Thoracic aorta (tissue), 2 donors: ENCODE measurements around the gene EMC10. TPM values are rescaled to one million over a fixed set of nuclear protein-coding genes. Genes with fewer than 3 reads are reported as not detected.

ENCODE experiments used
- ATAC-seq: fragments of 150-250 bp; one replicate; pipeline ENCODE4 v1.8.0; 2017; ENCODE audit warnings: low read depth; ENCODE audit not compliant: insufficient number of reproducible peaks, low FRiP score
- DNase-seq: peaks from one replicate; pipeline ENCODE4 v3.0.0-alpha.2; 2020; ENCODE audit warnings: low spot score
- H3K27ac ChIP-seq, 2 donors: fragments of 200-600 bp; sonication (generic); 1 replicate in 1 of 2; 2 replicates in 1 of 2; pipeline ENCODE4 v1.5.1; 2016; ENCODE audit warnings: mild to moderate bottlenecking in 2 of 2, moderate library complexity in 2 of 2
- H3K27me3 ChIP-seq: fragments of 200-600 bp; sonication (generic); replicated peaks from 2 replicates; pipeline ENCODE4 v1.6.0; 2016; ENCODE audit warnings: mild to moderate bottlenecking; ENCODE audit not compliant: insufficient read depth
- H3K36me3 ChIP-seq: fragments of 200-600 bp; sonication (generic); one replicate; pipeline ENCODE4 v1.5.1; 2016
- H3K4me1 ChIP-seq, 2 donors: fragments of 200-600 bp; sonication (generic); 1 replicate in 1 of 2; 2 replicates in 1 of 2; pipeline versions ENCODE4 v1.5.1 to v1.6.0; 2016; ENCODE audit warnings: low read depth in 2 of 2, mild to moderate bottlenecking in 1 of 2; ENCODE audit not compliant: control insufficient read depth in 1 of 2
- H3K4me3 ChIP-seq: fragments of 200-600 bp; sonication (generic); 2 replicates; pipeline ENCODE4 v1.5.1; 2016; ENCODE audit warnings: mild to moderate bottlenecking
- H3K9me3 ChIP-seq: fragments of 200-600 bp; sonication (generic); 2 replicates; pipeline ENCODE4 v1.5.1; 2016
- total RNA-seq, 2 donors: library from RNA; depleted of rRNA; stranded (reverse); fragments of >200 nt; gene quantifications; one replicate each; pipeline versions ENCODE4 v1.1.0 to v1.2.3, GENCODE V29; 2016
- TF ChIP-seq, protein P1 (sequence below): fragments of 200-600 bp; sonication (generic); IDR thresholded peaks from one replicate; pipeline ENCODE4 v1.5.1; 2019; ENCODE audit warnings: antibody characterized with exemption

The EMC10 gene
- total RNA-seq, 2 donors from 2014 or later, result 85.6 to 139 TPM

DNA sequence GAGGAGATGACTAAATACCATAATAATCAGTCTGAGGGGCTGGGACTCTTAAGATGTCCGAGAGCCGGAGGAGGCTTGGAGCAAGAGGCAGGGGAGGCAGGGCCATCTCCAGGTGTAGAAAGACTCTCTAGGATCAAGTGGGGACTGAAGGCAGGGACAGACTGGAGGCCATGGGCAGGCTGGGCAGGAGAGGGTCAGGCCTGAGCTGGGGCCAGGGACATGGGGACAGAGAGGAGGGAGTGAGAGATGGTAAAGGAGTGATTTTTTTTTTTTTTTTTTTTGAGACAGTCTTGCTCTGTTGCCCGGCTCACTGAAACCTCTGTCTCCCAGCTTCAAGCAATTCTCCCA, 32.5 kb downstream of the EMC10 start:
- ATAC-seq, result no peak
- H3K27me3 ChIP-seq, result no peaks in the 10 kb centered on the region
- TF ChIP-seq, protein P1, sequence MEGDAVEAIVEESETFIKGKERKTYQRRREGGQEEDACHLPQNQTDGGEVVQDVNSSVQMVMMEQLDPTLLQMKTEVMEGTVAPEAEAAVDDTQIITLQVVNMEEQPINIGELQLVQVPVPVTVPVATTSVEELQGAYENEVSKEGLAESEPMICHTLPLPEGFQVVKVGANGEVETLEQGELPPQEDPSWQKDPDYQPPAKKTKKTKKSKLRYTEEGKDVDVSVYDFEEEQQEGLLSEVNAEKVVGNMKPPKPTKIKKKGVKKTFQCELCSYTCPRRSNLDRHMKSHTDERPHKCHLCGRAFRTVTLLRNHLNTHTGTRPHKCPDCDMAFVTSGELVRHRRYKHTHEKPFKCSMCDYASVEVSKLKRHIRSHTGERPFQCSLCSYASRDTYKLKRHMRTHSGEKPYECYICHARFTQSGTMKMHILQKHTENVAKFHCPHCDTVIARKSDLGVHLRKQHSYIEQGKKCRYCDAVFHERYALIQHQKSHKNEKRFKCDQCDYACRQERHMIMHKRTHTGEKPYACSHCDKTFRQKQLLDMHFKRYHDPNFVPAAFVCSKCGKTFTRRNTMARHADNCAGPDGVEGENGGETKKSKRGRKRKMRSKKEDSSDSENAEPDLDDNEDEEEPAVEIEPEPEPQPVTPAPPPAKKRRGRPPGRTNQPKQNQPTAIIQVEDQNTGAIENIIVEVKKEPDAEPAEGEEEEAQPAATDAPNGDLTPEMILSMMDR, result no peak
- H3K4me3 ChIP-seq, result no peak overlapping the region
- no peaks in the 10 kb centered on the region for H3K36me3 ChIP-seq
- DNase-seq, result no peak
- H3K4me1 ChIP-seq, result peaks cover 7 to 10% of the 10 kb centered on the region in 2 donors
- no peaks in the 10 kb centered on the region for H3K9me3 ChIP-seq
- H3K27ac ChIP-seq, result no peak overlapping the region

GRCh38 chr19:50509366-50509765, 33.1 kb downstream of the EMC10 start:
- ATAC-seq (no peak), DNase-seq (no peak)
- Histone ChIP-seq H3K27ac (no peak overlapping the region), H3K36me3 (no peaks in the 10 kb centered on the region), H3K27me3 (no peaks in the 10 kb centered on the region), H3K9me3 (no peaks in the 10 kb centered on the region), H3K4me1 (peaks cover 7 to 10% of the 10 kb centered on the region in 2 donors), H3K4me3 (no peak overlapping the region)
- TF ChIP-seq, protein P1, result no peak

GRCh38 chr19:50510121-50510670, 33.9 kb downstream of the EMC10 start:
- H3K4me1 ChIP-seq, result peaks cover 7 to 10% of the 10 kb centered on the region in 2 donors
- H3K4me3 ChIP-seq, result peak overlapping the region; percentile 92
- TF ChIP-seq, protein P1, result no peak
- H3K27me3 ChIP-seq, result no peaks in the 10 kb centered on the region
- no peaks in the 10 kb centered on the region for H3K36me3 ChIP-seq
- DNase-seq (no peak), ATAC-seq (no peak)
- no peaks in the 10 kb centered on the region for H3K9me3 ChIP-seq
- no peak overlapping the region for H3K27ac ChIP-seq

- TF ChIP-seq, protein P1, result no peak
- Histone ChIP-seq H3K27me3 (no peaks in the 10 kb centered on the region), H3K9me3 (no peaks in the 10 kb centered on the region), H3K4me1 (peaks cover 7 to 10% of the 10 kb centered on the region in 2 donors), H3K4me3 (peak overlapping the region; percentile 92), H3K36me3 (no peaks in the 10 kb centered on the region), H3K27ac (peak overlapping the region; percentile 41 to 53)
- ATAC-seq (peak; percentile 4), DNase-seq (no peak)
Observed at GRCh38 chr19:50510700-50511068, 34.4 kb downstream of the EMC10 start.

DNA sequence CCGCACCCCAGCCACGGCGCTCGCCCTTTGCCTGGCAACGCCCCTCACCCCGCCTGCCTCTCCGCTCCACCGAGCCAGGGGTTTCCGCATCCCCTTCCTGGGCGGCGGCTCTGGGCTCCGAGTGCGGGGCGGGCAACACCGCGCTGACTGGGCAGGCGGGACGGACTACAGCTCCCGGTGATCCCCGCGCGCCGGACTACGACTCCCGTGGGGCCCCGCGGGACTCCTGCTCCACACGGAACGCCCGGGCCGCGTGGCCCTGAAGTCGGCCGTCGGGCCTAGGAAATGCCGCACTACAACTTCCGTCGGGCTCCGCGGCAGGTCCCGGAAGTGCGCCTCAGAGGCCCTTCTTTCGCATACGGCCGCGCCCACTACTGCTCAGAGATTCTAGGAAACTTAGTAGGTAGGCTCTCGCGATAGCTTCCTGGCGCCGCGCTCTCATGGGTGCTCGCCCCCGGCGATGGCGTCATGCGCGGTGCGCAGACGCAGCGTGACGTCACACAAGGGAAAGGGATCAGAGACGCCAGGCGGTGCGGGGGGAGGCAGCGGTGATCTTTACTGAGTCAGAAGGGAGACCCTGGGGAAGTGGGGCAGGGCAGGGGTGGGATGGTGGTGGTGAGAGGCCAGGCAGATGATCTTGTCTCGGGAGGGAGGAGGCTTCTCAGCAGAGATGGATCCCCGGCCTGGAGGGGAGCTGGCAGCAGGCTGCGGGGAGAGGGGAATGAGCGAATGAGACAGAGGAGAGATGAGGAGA, 34.9 kb downstream of the EMC10 start, which contains the start of gene JOSD2:
JOSD2 (minus strand) TSS at position 123 of the 754 bp plus-strand sequence. CDS start 760 bp downstream, outside the sequence.
- Histone ChIP-seq H3K36me3 (no peaks in the 10 kb centered on the region), H3K27ac (peak within 1 kb of the TSS; percentile 41 to 53), H3K27me3 (no peaks in the 10 kb centered on the region), H3K4me1 (peaks cover 7 to 10% of the 10 kb centered on the region in 2 donors), H3K9me3 (no peaks in the 10 kb centered on the region), H3K4me3 (peak within 1 kb of the TSS; percentile 92)
- peak; percentile 99 for DNase-seq
- TF ChIP-seq, protein P1, result no peak
- ATAC-seq, result peak; percentile 93
